HepG2 (cell line): ENCODE results near the gene QRICH2. TPM values are rescaled to one million over a fixed set of nuclear protein-coding genes. Genes with fewer than 3 reads are reported as not detected.
A peak's percentile ranks its signal among the peaks of the same experiment; 100 is the strongest.

ENCODE experiments used
- ATAC-seq: fragments of 200-7000 bp; cut with Tn5 transposase; 3 replicates; pipeline ENCODE4 v1.9.1; 2020; ENCODE audit warnings: mild to moderate bottlenecking, moderate library complexity
- BruUV-seq: library from RNA; stranded (reverse); fragments of 400-500 nt; replicated peaks from 2 replicates; lab custom pipeline; 2021; lab: Mats Ljungman, UMichigan
- CTCF ChIA-PET: fragments of 300-600 bp; formaldehyde crosslinking; extraction: SDS; loops from one replicate; lab custom pipeline; 2021; ENCODE audit warnings: low total read pairs, inconsistent platforms, low intra/inter-chr PET ratio; lab: Yijun Ruan, JAX
- POLR2A ChIA-PET: fragments of 350-600 bp; sonication (Branson Sonifier 250); formaldehyde crosslinking; loops from one replicate; lab custom pipeline; 2020; ENCODE audit warnings: antibody characterized with exemption, inconsistent platforms; lab: Yijun Ruan, JAX
- DNase-seq: peaks from one replicate; pipeline ENCODE4 v3.0.0-alpha.2; 2015; ENCODE audit warnings: low spot score
- FAIRE-seq: peaks from 3 replicates; lab custom pipeline; 2011; peaks lifted over from hg19 to GRCh38; lab: Jason Lieb, UNC
- H2AFZ ChIP-seq: one replicate; pipeline ENCODE4 v1.6.1; 2011; ENCODE audit warnings: low read length, inconsistent platforms
- H3K27ac ChIP-seq: fragments of 300-600 bp; 3 replicates; pipeline ENCODE4 v1.8.0; 2011; ENCODE audit warnings: mixed run types, mild to moderate bottlenecking, mixed read lengths, low read length, inconsistent platforms; ENCODE audit not compliant: insufficient read depth; ENCODE audit errors: extremely low read length
- H3K27me3 ChIP-seq, 2 experiments: fragments of 200-600 bp in 1 of 2; 2 replicates in 1 of 2; 3 replicates in 1 of 2; pipeline versions ENCODE4 v1.6.0 to v1.8.0; 2011; ENCODE audit warnings: low read length in 2 of 2, mild to moderate bottlenecking in 2 of 2, moderate library complexity in 2 of 2, inconsistent platforms in 1 of 2; ENCODE audit not compliant: insufficient read depth in 2 of 2, control insufficient read depth in 1 of 2
- H3K36me3 ChIP-seq, 2 experiments: fragments of 200-600 bp in 1 of 2; replicated peaks in 1 of 2; 2 replicates in 1 of 2; 3 replicates in 1 of 2; pipeline versions ENCODE4 v1.5.1 to v1.8.0; 2011; ENCODE audit warnings: low read length in 2 of 2, inconsistent platforms in 1 of 2; ENCODE audit not compliant: insufficient read depth in 2 of 2, control insufficient read depth in 1 of 2
- H3K4me1 ChIP-seq: 2 replicates; pipeline ENCODE4 v1.5.1; 2012; ENCODE audit warnings: low read length, inconsistent platforms; ENCODE audit not compliant: insufficient read depth
- H3K4me2 ChIP-seq: 2 replicates; pipeline ENCODE4 v1.6.0; 2011; ENCODE audit warnings: low read depth, low read length, inconsistent platforms
- H3K4me3 ChIP-seq, 3 experiments: fragments of 200-600 bp in 1 of 3; sonication (generic), shearing (Covaris generic) in 1 of 3; replicated peaks in 1 of 3; 2 replicates each; pipeline ENCODE4 v1.5.1; 2011 to 2016; ENCODE audit warnings: low read length in 3 of 3, inconsistent platforms in 2 of 3, low read depth in 2 of 3, mild to moderate bottlenecking in 2 of 3, control low read depth in 1 of 3, mixed read lengths in 1 of 3; ENCODE audit not compliant: insufficient read depth in 1 of 3
- H3K79me2 ChIP-seq: one replicate; pipeline ENCODE4 v1.6.1; 2011; ENCODE audit warnings: low read length, inconsistent platforms; ENCODE audit not compliant: insufficient read depth
- H3K9ac ChIP-seq: 2 replicates; pipeline ENCODE4 v1.6.0; 2011; ENCODE audit warnings: mild to moderate bottlenecking, low read depth, low read length, inconsistent platforms; ENCODE audit not compliant: insufficient read depth
- H3K9me3 ChIP-seq: 2 replicates; pipeline ENCODE4 v1.5.1; 2012; ENCODE audit warnings: mild to moderate bottlenecking, low read length
- H4K20me1 ChIP-seq: 2 replicates; pipeline ENCODE4 v1.6.0; 2011; ENCODE audit warnings: inconsistent platforms, mild to moderate bottlenecking, low read length, moderate library complexity; ENCODE audit not compliant: insufficient read depth
- BCL6 ChIP-seq: IDR thresholded peaks from 2 replicates; pipeline ENCODE4 v1.6.1; 2016; ENCODE audit warnings: missing genetic modification reagents, missing compliant biosample characterization
- CEBPG ChIP-seq: IDR thresholded peaks from 2 replicates; pipeline ENCODE4 v1.6.1; 2016
- FOXA3 ChIP-seq: IDR thresholded peaks from 2 replicates; pipeline ENCODE4 v1.6.1; 2016; ENCODE audit warnings: missing genetic modification reagents, missing compliant biosample characterization
- GLI4 ChIP-seq: sonication (generic); formaldehyde crosslinking; IDR thresholded peaks from 2 replicates; pipeline ENCODE4 v1.5.1; 2020; ENCODE audit warnings: missing genetic modification reagents, mild to moderate bottlenecking, moderate library complexity, borderline replicate concordance
- HNF4A ChIP-seq: sonication (generic); formaldehyde crosslinking; IDR thresholded peaks from 2 replicates; pipeline ENCODE4 v1.4.0; 2020; ENCODE audit warnings: missing genetic modification reagents
- MXD1 ChIP-seq: sonication (generic); formaldehyde crosslinking; IDR thresholded peaks from 2 replicates; pipeline ENCODE4 v1.4.0; 2020; ENCODE audit warnings: mild to moderate bottlenecking, missing genetic modification reagents
- NR2F6 ChIP-seq, 2 experiments: IDR thresholded peaks; 2 replicates each; pipeline ENCODE4 v1.6.1; 2016; ENCODE audit warnings: antibody characterized with exemption in 1 of 2, mild to moderate bottlenecking in 1 of 2
- PAF1 ChIP-seq: IDR thresholded peaks from 2 replicates; pipeline ENCODE4 v1.6.1; 2016; ENCODE audit warnings: missing genetic modification reagents, missing compliant biosample characterization
- RCOR2 ChIP-seq: IDR thresholded peaks from 2 replicates; pipeline ENCODE4 v1.6.1; 2016; ENCODE audit warnings: missing biosample characterization, missing genetic modification reagents
- REL ChIP-seq: sonication (generic); formaldehyde crosslinking; conservative IDR thresholded peaks from 2 replicates; pipeline ENCODE4 v1.8.0; 2022; ENCODE audit warnings: mild to moderate bottlenecking, missing genetic modification reagents, moderate library complexity
- RXRB ChIP-seq: IDR thresholded peaks from 2 replicates; pipeline ENCODE4 v1.6.1; 2016; ENCODE audit warnings: borderline replicate concordance, missing genetic modification reagents, missing compliant biosample characterization
- SYNCRIP ChIP-seq: fragments of 200-400 bp; formaldehyde crosslinking; IDR thresholded peaks from 2 replicates; pipeline ENCODE4 v1.6.1; 2018; ENCODE audit warnings: mild to moderate bottlenecking, low read depth, low read length; ENCODE audit not compliant: insufficient read depth
- TCF7 ChIP-seq: sonication (generic); IDR thresholded peaks from 2 replicates; pipeline ENCODE4 v1.6.1; 2016; ENCODE audit warnings: antibody characterized with exemption, low read depth
- YEATS2 ChIP-seq: sonication (generic); formaldehyde crosslinking; IDR thresholded peaks from 2 replicates; pipeline ENCODE4 v1.4.0; 2020; ENCODE audit warnings: missing genetic modification reagents, borderline replicate concordance
- ZEB1 ChIP-seq: IDR thresholded peaks from 2 replicates; pipeline ENCODE4 v1.6.1; 2012; ENCODE audit warnings: mild to moderate bottlenecking, low read depth, inconsistent platforms; ENCODE audit not compliant: insufficient replicate concordance
- ZFX ChIP-seq: sonication (generic); formaldehyde crosslinking; IDR thresholded peaks from 2 replicates; pipeline ENCODE4 v1.4.0; 2020; ENCODE audit warnings: mild to moderate bottlenecking, low read depth, missing genetic modification reagents, moderate library complexity
- ZNF570 ChIP-seq: sonication (generic); formaldehyde crosslinking; IDR thresholded peaks from 2 replicates; pipeline ENCODE4 v1.4.0; 2020; ENCODE audit warnings: mild to moderate bottlenecking, missing genetic modification reagents, borderline replicate concordance
- ZNF614 ChIP-seq: IDR thresholded peaks from 2 replicates; pipeline ENCODE4 v1.6.1; 2018; ENCODE audit warnings: missing biosample characterization, missing genetic modification reagents, inconsistent platforms, borderline replicate concordance
- ZNF770 ChIP-seq: sonication (generic); formaldehyde crosslinking; IDR thresholded peaks from 2 replicates; pipeline ENCODE4 v1.5.0; 2020; ENCODE audit warnings: mild to moderate bottlenecking, missing genetic modification reagents
- WGBS: methylation state at CpG from one replicate; pipeline ENCODE4 v1.1.6; 2017; ENCODE audit warnings: low lambda C conversion rate; 5-methylcytosine and 5-hydroxymethylcytosine counted together
- in situ Hi-C: cut with HindIII; loops from 2 replicates; pipeline ENCODE4 v1.10.0; 2017; ENCODE audit warnings: low pct_unique_long_range_greater_than_20kb; ENCODE audit not compliant: extremely low pct_ligation_motif_present
- intact Hi-C: fragments of 100-400 bp; cut with micrococcal nuclease; formaldehyde crosslinking; loops from one replicate; pipeline ENCODE4 v1.10.0; 2022; ENCODE audit not compliant: unreplicated experiment
- polyA plus RNA-seq, 8 experiments: library from polyadenylated mRNA; depleted of rRNA in 3 of 8; stranded (reverse) in 7 of 8; unstranded in 1 of 8; fragments of >200 nt; fragmentation: Illumina TruSeq in 4 of 8; extraction: Trizol in 4 of 8; gene quantifications; 2 replicates each; pipeline versions ENCODE4 v1.2.1 to v1.2.3, GENCODE V29; 2011 to 2016; ENCODE audit warnings: low read depth in 4 of 8, missing spikeins in 1 of 8, mixed read lengths in 1 of 8; ENCODE audit not compliant: insufficient read depth in 1 of 8
- total RNA-seq, 5 experiments: library from RNA; depleted of rRNA; stranded (reverse); fragments of >200 nt; fragmentation: Illumina TruSeq; extraction: Trizol; gene quantifications; 2 replicates each; pipeline ENCODE4 v1.2.3, GENCODE V29; 2016; ENCODE audit warnings: low read depth in 1 of 5
- TF ChIP-seq, protein P1 (sequence below): sonication (generic); formaldehyde crosslinking; IDR thresholded peaks from 2 replicates; pipeline ENCODE4 v1.5.0; 2020; ENCODE audit warnings: mild to moderate bottlenecking, missing genetic modification reagents, moderate library complexity

The QRICH2 gene
- total and polyA plus RNA-seq, 2 of the 13 experiments (the other 11 are each of a cell fraction or from before 2014, with no cell fraction given) = 3.7 to 5.7 TPM

DNA sequence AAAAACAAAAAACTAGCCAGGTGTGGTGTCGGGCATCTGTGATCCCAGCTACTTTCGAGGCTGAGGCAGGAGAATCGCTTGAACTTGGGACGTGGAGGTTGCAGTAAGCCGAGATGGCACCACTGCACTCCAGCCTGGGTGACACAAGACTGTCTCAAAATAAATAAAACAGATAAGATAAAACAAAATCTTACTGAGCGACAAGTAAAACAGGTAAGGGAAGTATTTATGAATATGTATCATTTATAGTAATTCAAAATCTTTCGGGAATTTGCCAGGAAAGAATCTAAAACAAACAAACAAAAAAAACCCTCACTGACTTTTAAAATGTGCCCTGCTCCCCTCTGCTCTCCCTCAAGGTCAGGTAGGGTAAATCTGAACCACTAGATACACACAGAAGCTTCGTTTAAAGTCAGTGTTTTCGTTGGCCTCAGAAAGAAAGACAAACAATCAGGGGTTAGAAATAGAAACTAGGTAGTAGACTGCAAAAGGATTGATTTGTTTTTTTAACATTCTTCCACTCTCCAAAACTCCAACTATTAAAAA, 43.5 kb upstream of the QRICH2 start:
- peak; percentile 81 for FAIRE-seq
- ChIA-PET POLR2A (interaction anchor here (0.6 to 24.7 kb wide), 9 partner anchors 12 to 148 kb away, joined by 3 to 1379 read pairs (median 8); partner anchors contain the start of genes RHBDF2 and SPHK1), CTCF (no interaction called here)
- in situ Hi-C loops (loop anchor here (5.0 kb wide), 1 partner anchor 36 kb away; no protein-coding TSS in a partner anchor), intact Hi-C loops (no loop called here)
- H3K36me3 ChIP-seq = peaks cover 11 to 18% of the 10 kb centered on the region in 2 experiments; a peak in 3 of 5 replicates
- peaks cover 49% of the 10 kb centered on the region for H3K79me2 ChIP-seq
- peak overlapping the region; percentile 69 for H3K27ac ChIP-seq
- ATAC-seq = peak; percentile 9; the same call in 1 of the 3 replicates
- WGBS = under 1% methylated on average over 9 of the region's 9 CpGs
- DNase-seq = peak; percentile 92
- peak overlapping the region; percentile 87 to 99 (median 98) for H3K4me3 ChIP-seq
- TSS peak; percentile 52 for BruUV-seq
- H3K9ac ChIP-seq = peak overlapping the region; percentile 65
- no peaks in the 10 kb centered on the region; a peak in 1 of 5 replicates for H3K27me3 ChIP-seq
- H4K20me1 ChIP-seq = no peaks in the 10 kb centered on the region
- peak overlapping the region; percentile 82 for H3K4me2 ChIP-seq
- H3K4me1 ChIP-seq = peaks cover 47% of the 10 kb centered on the region
- H3K9me3 ChIP-seq = no peaks in the 10 kb centered on the region
- H2AFZ ChIP-seq = no peak overlapping the region
- peak; percentile 80 for TF ChIP-seq BCL6
- TF ChIP-seq NR2F6 (IDR thresholded peaks at IDR 0.05) = peak; percentile 84
- peak; percentile 80 for TF ChIP-seq NR2F6 (CRISPR knock-in tag; IDR thresholded peaks at IDR 0.05)
- peak; percentile 49 for TF ChIP-seq HNF4A (CRISPR knock-in tag)
- peak; percentile 85; the same call in 1 of the 2 replicates for TF ChIP-seq PAF1 (CRISPR knock-in tag)
- TF ChIP-seq RXRB (CRISPR knock-in tag) = peak; percentile 88
- no peak for TF ChIP-seq YEATS2 (CRISPR knock-in tag)
- TF ChIP-seq MXD1 (CRISPR knock-in tag) = no peak
- TF ChIP-seq ZNF570 = no peak
- TF ChIP-seq REL (CRISPR knock-in tag) = no peak
- peak; percentile 93 for TF ChIP-seq ZNF770
- TF ChIP-seq FOXA3 (CRISPR knock-in tag) = peak; percentile 85
- 0 out of 2 replicates have a peak, but pooled peaks have one; percentile 25 for TF ChIP-seq GLI4 (CRISPR knock-in tag)
- TF ChIP-seq TCF7 = 0 out of 2 replicates have a peak, but pooled peaks have one; percentile 63
- TF ChIP-seq ZNF614 (CRISPR knock-in tag) = no peak
- peak; percentile 22 for TF ChIP-seq ZEB1
- peak; percentile 5; the same call in 1 of the 2 replicates for TF ChIP-seq CEBPG (CRISPR knock-in tag)
- TF ChIP-seq RCOR2 (CRISPR knock-in tag) = peak; percentile 55; the same call in 1 of the 2 replicates
- TF ChIP-seq ZFX (CRISPR knock-in tag) = peak; percentile 32; the same call in 1 of the 2 replicates
- TF ChIP-seq, protein P1, sequence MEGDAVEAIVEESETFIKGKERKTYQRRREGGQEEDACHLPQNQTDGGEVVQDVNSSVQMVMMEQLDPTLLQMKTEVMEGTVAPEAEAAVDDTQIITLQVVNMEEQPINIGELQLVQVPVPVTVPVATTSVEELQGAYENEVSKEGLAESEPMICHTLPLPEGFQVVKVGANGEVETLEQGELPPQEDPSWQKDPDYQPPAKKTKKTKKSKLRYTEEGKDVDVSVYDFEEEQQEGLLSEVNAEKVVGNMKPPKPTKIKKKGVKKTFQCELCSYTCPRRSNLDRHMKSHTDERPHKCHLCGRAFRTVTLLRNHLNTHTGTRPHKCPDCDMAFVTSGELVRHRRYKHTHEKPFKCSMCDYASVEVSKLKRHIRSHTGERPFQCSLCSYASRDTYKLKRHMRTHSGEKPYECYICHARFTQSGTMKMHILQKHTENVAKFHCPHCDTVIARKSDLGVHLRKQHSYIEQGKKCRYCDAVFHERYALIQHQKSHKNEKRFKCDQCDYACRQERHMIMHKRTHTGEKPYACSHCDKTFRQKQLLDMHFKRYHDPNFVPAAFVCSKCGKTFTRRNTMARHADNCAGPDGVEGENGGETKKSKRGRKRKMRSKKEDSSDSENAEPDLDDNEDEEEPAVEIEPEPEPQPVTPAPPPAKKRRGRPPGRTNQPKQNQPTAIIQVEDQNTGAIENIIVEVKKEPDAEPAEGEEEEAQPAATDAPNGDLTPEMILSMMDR (CRISPR knock-in tag) = no peak
- TF ChIP-seq SYNCRIP = no peak
